Measurements from ENCODE around the gene CA12. TPM values are rescaled to one million over a fixed set of nuclear protein-coding genes. Genes with fewer than 3 reads are reported as not detected.

The CA12 gene
- total RNA-seq, 1 experiment from 2014 or later: 2.8 TPM

GRCh38 chr15:63294359-63294758, 87.3 kb downstream of the CA12 start (continued):
- TF ChIP-seq STAT6 (CRISPR knock-in tag; conservative IDR thresholded peaks at IDR 0.05; ENCODE audit: low read depth) (no peak), NFYB (CRISPR knock-in tag; conservative IDR thresholded peaks at IDR 0.05; ENCODE audit: low read depth) (no peak), NR2C2 (CRISPR knock-in tag; IDR thresholded peaks at IDR 0.05) (no peak), TEAD1 (CRISPR knock-in tag; IDR thresholded peaks at IDR 0.05) (no peak), ZNF512 (CRISPR knock-in tag; IDR thresholded peaks at IDR 0.05; ENCODE audit: borderline replicate concordance) (no peak), CBFB (CRISPR knock-in tag; IDR thresholded peaks at IDR 0.05; ENCODE audit: low read depth) (no peak), ATF2 (CRISPR knock-in tag; IDR thresholded peaks at IDR 0.05; ENCODE audit: borderline replicate concordance, low read depth) (no peak), E2F4 (CRISPR knock-in tag; IDR thresholded peaks at IDR 0.05; ENCODE audit: borderline replicate concordance, low read depth) (no peak), ZNF232 (CRISPR knock-in tag; IDR thresholded peaks at IDR 0.05) (no peak), NR3C1 (CRISPR knock-in tag; conservative IDR thresholded peaks at IDR 0.05; ENCODE audit: low read depth) (no peak), ZNF281 (CRISPR knock-in tag; IDR thresholded peaks at IDR 0.05) (no peak), ZNF219 (CRISPR knock-in tag; IDR thresholded peaks at IDR 0.05; ENCODE audit: borderline replicate concordance) (no peak), GTF2I (CRISPR knock-in tag; conservative IDR thresholded peaks at IDR 0.05) (no peak)

GRCh38 chr15:63292771-63293170, 88.9 kb downstream of the CA12 start:
- peaks cover 10% of the 10 kb centered on the region for H3K36me3 Mint-ChIP-seq
- POLR2A ChIA-PET: interaction anchor here (0.6 kb wide), 1 partner anchor 309 kb away, joined by 3 read pairs; no protein-coding TSS in a partner anchor
- H3K4me3 Mint-ChIP-seq: no peak overlapping the region
- H3K9me3 Mint-ChIP-seq: no peaks in the 10 kb centered on the region
- H3K27ac Mint-ChIP-seq: no peak overlapping the region
- CTCF ChIA-PET: interaction anchor here (0.5 kb wide), 1 partner anchor 89 kb away, joined by 5 read pairs; the partner anchor contains the start of gene CA12
- ATAC-seq: no peak
- H3K27me3 Mint-ChIP-seq (ENCODE audit: low read depth): no peaks in the 10 kb centered on the region
- peaks cover 9% of the 10 kb centered on the region for H3K4me1 Mint-ChIP-seq
- DNase-seq (ENCODE audit: low spot score): no peak
- TF ChIP-seq HMGA2 (CRISPR knock-in tag; IDR thresholded peaks at IDR 0.05) (no peak), NFATC4 (CRISPR knock-in tag; IDR thresholded peaks at IDR 0.05) (no peak), TEAD4 (CRISPR knock-in tag; IDR thresholded peaks at IDR 0.05) (no peak), ZNF396 (CRISPR knock-in tag; IDR thresholded peaks at IDR 0.05; ENCODE audit: borderline replicate concordance) (no peak), SMAD3 (CRISPR knock-in tag; IDR thresholded peaks at IDR 0.05; ENCODE audit: borderline replicate concordance) (no peak), TEAD1 (CRISPR knock-in tag; IDR thresholded peaks at IDR 0.05) (no peak), FOXJ3 (CRISPR knock-in tag; IDR thresholded peaks at IDR 0.05; ENCODE audit: borderline replicate concordance) (no peak), KAT7 (CRISPR knock-in tag; IDR thresholded peaks at IDR 0.05; ENCODE audit: borderline replicate concordance) (no peak), ZNF232 (CRISPR knock-in tag; IDR thresholded peaks at IDR 0.05) (no peak), USF1 (CRISPR knock-in tag; IDR thresholded peaks at IDR 0.05) (no peak), ZBTB21 (CRISPR knock-in tag; IDR thresholded peaks at IDR 0.05; ENCODE audit: borderline replicate concordance) (no peak)
- TF ChIP-seq, protein P1, sequence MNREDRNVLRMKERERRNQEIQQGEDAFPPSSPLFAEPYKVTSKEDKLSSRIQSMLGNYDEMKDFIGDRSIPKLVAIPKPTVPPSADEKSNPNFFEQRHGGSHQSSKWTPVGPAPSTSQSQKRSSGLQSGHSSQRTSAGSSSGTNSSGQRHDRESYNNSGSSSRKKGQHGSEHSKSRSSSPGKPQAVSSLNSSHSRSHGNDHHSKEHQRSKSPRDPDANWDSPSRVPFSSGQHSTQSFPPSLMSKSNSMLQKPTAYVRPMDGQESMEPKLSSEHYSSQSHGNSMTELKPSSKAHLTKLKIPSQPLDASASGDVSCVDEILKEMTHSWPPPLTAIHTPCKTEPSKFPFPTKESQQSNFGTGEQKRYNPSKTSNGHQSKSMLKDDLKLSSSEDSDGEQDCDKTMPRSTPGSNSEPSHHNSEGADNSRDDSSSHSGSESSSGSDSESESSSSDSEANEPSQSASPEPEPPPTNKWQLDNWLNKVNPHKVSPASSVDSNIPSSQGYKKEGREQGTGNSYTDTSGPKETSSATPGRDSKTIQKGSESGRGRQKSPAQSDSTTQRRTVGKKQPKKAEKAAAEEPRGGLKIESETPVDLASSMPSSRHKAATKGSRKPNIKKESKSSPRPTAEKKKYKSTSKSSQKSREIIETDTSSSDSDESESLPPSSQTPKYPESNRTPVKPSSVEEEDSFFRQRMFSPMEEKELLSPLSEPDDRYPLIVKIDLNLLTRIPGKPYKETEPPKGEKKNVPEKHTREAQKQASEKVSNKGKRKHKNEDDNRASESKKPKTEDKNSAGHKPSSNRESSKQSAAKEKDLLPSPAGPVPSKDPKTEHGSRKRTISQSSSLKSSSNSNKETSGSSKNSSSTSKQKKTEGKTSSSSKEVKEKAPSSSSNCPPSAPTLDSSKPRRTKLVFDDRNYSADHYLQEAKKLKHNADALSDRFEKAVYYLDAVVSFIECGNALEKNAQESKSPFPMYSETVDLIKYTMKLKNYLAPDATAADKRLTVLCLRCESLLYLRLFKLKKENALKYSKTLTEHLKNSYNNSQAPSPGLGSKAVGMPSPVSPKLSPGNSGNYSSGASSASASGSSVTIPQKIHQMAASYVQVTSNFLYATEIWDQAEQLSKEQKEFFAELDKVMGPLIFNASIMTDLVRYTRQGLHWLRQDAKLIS (CRISPR knock-in tag; IDR thresholded peaks at IDR 0.05; ENCODE audit: borderline replicate concordance): no peak
